ENCODE data around the gene HCFC1R1. TPM values are rescaled to one million over a fixed set of nuclear protein-coding genes. Genes with fewer than 3 reads are reported as not detected.

Gene HCFC1R1
- total RNA-seq, 2 donors from 2014 or later, result 40.9 to 47.3 TPM

DNA sequence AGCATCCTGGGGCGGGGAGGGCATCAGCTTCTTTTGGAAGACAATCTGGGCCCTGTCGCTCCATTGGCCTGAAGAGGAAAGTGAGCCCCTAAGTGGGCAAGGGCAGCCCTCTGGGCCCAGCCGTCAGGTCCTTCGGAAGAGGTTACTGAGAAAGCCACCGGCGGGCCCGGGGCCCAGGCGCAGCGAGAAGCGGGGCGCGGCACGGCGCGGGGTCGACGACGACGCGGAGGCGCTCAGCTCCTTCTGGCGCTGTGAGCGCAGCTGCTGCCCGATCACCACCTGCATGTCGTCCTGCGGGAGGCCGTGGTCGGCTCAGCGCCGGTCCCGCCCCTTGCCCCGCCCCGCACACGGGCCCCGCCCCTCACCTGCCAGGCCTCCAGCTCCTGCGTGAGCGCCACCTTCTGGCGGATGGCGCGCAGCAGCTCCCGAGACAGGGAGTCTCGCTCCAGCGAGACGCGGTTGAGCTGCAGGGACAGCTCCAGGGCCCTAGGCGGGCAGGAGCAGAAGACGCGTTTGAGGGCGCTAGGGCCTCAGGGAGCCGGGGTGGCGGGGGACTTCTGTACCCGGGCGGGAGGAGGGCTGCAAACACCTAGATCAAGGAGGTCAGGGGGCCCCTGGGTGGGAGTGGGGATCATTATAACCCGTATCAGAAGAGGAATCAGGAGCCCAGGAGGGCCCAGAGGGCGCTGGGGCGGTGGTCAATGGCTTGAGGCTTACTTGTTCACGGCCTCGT lies 4.4 kb upstream of the HCFC1R1 start:
- DNase-seq (ENCODE audit: low spot score in 2 of 2) (peak; percentile 83 to 96), ATAC-seq (peak; percentile 43 to 56)
- no peak overlapping the region for H3K27ac Mint-ChIP-seq

DNA sequence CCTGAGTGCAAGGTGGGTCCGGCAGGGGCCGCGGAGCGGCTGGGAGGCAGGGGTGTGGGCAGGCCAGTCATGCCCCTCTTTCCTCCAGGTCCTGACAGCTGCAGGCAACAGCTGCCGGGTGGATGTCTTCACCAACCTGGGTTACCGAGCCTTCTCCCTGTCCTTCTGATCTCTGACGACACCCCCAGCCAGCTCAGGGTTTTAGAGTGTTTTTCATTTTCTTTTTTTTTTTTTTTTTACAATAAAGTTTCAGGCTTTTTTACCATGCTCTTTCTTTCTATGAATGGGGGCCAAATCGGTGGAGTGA lies 3.7 kb upstream of the HCFC1R1 start:
- Mint-ChIP-seq H3K27ac (no peak overlapping the region), H3K36me3 (peaks cover 11 to 29% of the 10 kb centered on the region in 2 donors), H3K9me3 (no peaks in the 10 kb centered on the region)
- ATAC-seq (no peak), DNase-seq (ENCODE audit: low spot score in 2 of 2) (no peak)

More for the DNA sequence above, 4.4 kb upstream of the HCFC1R1 start:
- Mint-ChIP-seq H3K36me3 (peaks cover 5 to 29% of the 10 kb centered on the region in 2 donors), H3K9me3 (no peaks in the 10 kb centered on the region)

DNA sequence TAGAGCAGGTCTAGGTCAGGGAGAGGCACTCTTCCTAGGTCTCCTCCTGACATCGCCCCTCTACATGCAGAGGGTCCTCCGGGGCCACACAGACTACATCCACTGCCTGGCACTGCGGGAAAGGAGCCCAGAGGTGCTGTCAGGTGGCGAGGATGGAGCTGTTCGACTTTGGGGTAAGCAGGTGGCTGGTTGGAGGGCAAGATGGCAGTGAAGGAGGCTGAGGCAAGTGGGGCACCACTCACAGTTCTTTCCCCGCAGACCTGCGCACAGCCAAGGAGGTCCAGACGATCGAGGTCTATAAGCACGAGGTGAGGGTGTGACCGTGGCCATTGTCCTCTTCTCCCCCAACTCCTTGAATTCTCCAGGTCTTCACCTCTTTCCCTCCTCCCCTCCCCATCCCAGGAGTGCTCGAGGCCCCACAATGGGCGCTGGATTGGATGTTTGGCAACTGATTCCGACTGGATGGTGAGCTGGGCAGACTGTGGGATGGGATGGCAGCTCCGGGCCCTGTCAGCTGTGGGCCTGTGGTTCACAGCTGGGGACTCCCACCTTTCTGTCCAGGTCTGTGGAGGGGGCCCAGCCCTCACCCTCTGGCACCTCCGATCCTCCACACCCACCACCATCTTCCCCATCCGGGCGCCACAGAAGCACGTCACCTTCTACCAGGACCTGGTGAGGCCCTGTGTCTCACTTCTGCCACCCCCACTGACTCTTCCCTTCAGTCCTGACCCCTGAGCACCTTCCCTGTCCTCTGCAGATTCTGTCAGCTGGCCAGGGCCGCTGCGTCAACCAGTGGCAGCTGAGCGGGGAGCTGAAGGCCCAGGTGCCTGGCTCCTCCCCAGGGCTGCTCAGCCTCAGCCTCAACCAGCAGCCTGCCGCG lies 3.1 kb upstream of the HCFC1R1 start:
- Mint-ChIP-seq H3K36me3 (peaks cover 11 to 29% of the 10 kb centered on the region in 2 donors), H3K9me3 (no peaks in the 10 kb centered on the region), H3K27ac (no peak overlapping the region)
- ATAC-seq (no peak), DNase-seq (ENCODE audit: low spot score in 2 of 2) (no peak)

DNA sequence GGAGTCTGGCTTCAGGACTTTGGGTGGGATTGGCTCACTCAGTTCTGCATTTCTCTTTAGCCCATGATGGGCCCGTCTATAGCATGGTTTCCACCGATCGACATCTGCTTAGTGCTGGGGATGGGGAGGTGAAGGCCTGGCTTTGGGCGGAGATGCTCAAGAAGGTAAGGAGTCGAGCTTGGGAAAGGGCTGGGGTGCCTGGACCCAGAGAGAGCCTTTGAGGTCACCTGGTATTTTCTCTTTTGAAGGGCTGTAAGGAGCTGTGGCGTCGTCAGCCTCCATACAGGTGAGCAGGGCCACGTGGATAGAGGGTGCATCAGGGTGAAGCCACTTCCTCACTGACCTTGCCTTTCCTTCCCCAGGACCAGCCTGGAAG lies 2.2 kb upstream of the HCFC1R1 start:
- H3K27ac Mint-ChIP-seq, result no peak overlapping the region
- H3K9me3 Mint-ChIP-seq, result no peaks in the 10 kb centered on the region
- H3K36me3 Mint-ChIP-seq, result peaks cover 11 to 29% of the 10 kb centered on the region in 2 donors

DNA sequence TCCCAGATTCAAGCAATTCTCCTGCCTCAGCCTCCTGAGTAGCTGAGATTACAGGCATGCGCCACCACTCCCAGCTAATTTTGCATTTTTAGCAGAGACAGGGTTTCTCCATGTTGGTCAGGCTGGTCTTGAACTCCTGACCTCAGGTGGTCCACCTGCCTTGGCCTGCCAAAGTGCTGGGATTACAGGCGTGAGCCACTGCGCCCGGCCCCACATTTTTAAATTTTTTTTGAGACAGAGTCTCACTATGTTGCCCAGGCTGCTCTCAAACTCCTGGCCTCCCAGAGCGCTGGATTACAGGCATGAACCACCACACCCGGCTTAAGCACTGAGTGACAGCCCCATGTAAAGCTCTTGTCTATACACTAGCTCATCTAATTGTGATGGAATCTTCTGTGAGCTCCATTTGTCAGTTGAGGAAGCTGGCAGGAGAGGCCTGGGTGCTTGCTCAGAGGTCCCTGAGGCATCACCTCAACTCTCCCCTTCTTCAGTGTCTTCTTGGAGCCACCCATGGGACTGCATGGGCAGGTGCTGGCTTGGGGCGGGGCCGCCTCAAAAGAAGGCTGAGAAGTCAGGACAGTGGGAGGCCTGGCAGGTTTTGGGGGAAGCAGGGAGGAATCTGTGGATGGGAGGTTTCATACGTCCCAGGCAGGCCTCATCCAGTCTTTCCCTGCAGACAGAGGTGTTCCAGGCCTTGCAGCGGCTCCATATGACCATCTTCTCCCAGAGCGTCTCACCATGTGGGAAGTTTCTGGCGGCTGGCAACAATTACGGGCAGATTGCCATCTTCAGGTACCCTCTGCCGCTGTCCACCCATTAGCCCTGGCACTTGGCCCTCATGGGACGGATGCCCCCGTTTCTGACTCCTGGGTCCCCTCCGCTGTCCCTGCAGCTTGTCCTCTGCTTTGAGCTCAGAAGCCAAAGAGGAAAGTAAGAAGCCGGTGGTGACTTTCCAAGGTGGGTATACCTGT lies 1.6 kb upstream of the HCFC1R1 start:
- H3K27ac Mint-ChIP-seq, result peak overlapping the region in 1 of 2 donors; percentile 72
- peaks cover 11 to 29% of the 10 kb centered on the region in 2 donors for H3K36me3 Mint-ChIP-seq
- ATAC-seq, result no peak
- no peak for DNase-seq (ENCODE audit: low spot score in 2 of 2)
- H3K9me3 Mint-ChIP-seq, result no peaks in the 10 kb centered on the region

More for the DNA sequence above, 2.2 kb upstream of the HCFC1R1 start:
- DNase-seq (ENCODE audit: low spot score in 2 of 2), result no peak
- ATAC-seq, result no peak

DNA sequence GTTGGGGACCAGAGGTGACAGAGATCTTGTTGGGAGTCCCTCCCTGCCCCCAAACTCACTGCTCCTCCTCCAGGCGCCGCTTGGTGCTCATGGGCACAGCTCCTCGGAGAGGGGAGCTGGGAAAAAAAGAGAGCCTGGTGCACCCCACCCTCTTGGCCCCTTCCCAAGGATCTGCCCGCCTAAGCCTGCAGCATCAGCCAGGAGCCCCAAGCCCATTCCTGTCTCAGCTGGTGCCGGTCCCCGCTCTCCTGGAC lies 400 bp downstream of the HCFC1R1 start:
- peaks cover 11 to 16% of the 10 kb centered on the region in 2 donors for H3K36me3 Mint-ChIP-seq
- peak overlapping the region; percentile 65 to 85 for H3K27ac Mint-ChIP-seq
- ATAC-seq, result no peak
- no peak for DNase-seq (ENCODE audit: low spot score in 2 of 2)
- H3K9me3 Mint-ChIP-seq, result no peaks in the 10 kb centered on the region

DNA sequence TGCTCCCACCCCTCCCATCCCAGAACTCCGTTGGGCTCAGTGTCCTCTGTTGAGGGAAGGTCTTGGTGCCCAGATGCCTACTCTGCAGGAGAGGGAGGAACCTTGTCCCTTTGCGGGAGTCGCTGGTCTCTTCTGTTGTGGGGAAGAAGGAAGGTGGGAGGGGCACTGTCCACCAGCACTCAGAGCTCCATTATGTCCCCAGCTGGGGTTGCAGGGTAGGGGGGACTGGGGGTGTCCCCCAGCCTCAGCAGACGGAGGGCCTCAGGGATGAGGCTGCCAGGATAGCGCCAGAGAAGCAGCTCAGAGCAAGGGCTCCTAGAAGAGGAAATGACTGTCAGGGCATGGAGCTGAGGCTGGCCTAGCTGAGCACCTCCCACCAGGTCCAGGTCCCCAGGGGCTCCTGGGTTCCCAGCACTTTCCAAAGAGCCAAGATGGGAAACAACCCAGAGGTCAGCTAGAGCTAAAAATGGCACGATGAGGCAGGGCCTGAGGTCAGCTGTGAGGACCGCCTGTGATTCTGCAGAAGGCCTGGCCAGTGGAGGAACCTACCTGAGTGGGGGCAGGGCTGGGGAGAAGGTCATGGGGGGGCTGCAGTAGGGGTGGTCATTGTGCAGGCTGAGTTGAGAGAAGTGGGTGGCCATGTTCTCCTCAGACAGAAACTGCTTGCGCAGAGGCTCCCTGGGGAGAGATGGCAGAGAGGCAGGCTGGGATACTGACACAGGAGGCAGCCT lies 893 bp downstream of the HCFC1R1 start:
- Mint-ChIP-seq H3K9me3 (no peaks in the 10 kb centered on the region), H3K36me3 (peaks cover 11 to 16% of the 10 kb centered on the region in 2 donors), H3K27ac (peak overlapping the region; percentile 85 to 95)
- no peak for ATAC-seq
- DNase-seq (ENCODE audit: low spot score in 2 of 2), result no peak

DNA sequence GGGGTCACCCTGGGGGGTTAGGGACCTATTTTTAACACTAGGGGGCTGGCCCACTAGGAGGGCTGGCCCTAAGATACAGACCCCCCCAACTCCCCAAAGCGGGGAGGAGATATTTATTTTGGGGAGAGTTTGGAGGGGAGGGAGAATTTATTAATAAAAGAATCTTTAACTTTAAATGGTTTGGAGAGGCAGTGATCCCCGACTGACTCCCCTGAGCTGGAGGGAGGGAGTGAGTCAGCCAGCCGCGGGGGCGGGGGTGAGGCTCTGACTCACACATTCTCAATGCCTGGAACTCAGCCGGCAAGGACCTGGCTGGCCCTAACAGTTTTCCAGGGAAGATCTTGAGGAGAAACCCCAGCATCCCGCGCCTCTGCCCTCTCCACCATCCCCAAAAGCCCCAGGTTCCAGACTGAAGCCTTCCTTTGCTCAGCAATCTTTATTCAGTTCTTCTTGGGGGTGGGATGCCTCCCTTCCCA lies 1.5 kb downstream of the HCFC1R1 start:
- peaks cover 10 to 11% of the 10 kb centered on the region in 2 donors for H3K36me3 Mint-ChIP-seq
- H3K27ac Mint-ChIP-seq, result peak overlapping the region; percentile 85 to 95
- ATAC-seq (peak; percentile 50), DNase-seq (ENCODE audit: low spot score in 2 of 2) (peak; percentile 85 to 87)
- H3K9me3 Mint-ChIP-seq, result no peaks in the 10 kb centered on the region

DNA sequence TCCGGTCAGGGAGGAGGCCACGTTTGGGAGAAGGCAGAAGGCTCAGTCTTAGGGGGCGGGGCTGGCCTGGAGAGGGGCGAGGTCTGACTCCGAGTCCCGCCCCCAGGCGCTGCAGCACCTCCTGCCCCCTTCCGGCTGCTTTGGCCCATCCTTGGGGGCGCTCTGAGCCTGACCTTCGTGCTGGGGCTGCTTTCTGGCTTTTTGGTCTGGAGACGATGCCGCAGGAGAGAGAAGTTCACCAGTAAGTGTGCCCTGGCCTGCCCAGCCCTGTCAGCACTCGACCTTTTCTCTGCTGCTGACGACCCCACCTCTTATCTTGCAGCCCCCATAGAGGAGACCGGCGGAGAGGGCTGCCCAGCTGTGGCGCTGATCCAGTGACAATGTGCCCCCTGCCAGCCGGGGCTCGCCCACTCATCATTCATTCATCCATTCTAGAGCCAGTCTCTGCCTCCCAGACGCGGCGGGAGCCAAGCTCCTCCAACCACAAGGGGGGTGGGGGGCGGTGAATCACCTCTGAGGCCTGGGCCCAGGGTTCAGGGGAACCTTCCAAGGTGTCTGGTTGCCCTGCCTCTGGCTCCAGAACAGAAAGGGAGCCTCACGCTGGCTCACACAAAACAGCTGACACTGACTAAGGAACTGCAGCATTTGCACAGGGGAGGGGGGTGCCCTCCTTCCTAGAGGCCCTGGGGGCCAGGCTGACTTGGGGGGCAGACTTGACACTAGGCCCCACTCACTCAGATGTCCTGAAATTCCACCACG lies 2.1 kb downstream of the HCFC1R1 start:
- ATAC-seq (peak; percentile 50 to 55), DNase-seq (ENCODE audit: low spot score in 2 of 2) (peak; percentile 83 to 87)
- peak overlapping the region; percentile 85 to 95 for H3K27ac Mint-ChIP-seq
- peaks cover 5 to 11% of the 10 kb centered on the region in 2 donors for H3K36me3 Mint-ChIP-seq
- H3K9me3 Mint-ChIP-seq, result no peaks in the 10 kb centered on the region

DNA sequence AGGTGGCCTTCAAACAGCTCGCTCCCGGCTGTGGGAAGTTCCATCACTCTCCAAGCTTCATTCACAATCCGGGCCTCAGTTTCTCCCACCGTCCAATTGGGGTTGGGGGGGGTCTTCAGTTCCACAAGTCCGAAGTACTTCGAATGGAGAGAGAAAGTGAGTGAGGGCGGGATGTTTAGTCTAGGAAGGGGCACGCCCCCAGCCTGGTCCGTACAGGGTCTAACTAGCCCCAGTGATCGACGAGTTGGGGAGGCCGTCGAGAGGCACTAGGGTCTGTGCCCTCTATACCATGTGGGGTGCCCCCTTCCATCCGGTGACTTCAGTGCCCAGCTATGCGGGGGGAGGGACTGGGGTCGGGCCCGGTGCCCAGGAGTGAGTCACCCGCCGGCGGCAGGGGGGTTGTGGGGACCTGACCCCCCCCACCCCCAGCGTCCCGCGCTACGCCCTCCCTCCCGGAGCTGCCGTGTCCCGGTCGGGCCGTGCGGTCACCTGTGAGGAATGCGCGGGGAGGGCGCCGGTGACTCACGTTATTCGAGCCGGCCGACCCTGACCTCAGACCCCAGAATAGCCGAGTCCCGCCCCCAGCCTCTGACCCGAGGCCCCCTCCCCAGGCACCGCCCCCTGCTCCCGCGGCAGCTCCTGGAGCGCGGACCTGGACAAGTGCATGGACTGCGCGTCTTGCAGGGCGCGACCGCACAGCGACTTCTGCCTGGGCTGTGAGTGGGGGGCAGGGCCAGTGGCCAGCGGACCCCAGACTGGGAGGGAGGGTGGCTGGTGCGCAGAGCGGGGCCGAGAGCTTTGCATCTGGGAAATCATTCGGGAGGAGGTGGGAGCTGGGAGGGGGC lies 2.9 kb downstream of the HCFC1R1 start:
- ATAC-seq, result peak; percentile 17 to 39
- Mint-ChIP-seq H3K27ac (peak overlapping the region; percentile 85 to 95), H3K36me3 (peaks cover 5 to 11% of the 10 kb centered on the region in 2 donors)

DNA sequence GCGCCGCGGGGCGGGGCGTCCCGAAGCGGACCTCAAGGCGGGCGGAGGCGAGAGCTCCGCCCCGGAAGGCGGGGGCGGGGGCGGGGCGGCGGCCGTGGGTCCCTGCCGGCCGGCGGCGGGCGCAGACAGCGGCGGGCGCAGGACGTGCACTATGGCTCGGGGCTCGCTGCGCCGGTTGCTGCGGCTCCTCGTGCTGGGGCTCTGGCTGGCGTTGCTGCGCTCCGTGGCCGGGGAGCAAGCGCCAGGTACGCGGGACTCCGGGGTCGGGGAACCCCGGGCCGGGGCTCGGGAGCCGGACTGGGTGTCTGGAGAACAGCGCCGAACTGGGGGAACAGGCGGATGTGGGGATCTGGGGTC lies 3.5 kb downstream of the HCFC1R1 start, which contains the start of gene TNFRSF12A:
TNFRSF12A (plus strand) TSS at position 122 of the 357 bp plus-strand sequence; CDS start at position 152, 30 bp downstream.
- Mint-ChIP-seq H3K36me3 (peaks cover 5 to 11% of the 10 kb centered on the region in 2 donors), H3K27ac (peak within 1 kb of the TSS; percentile 85 to 95), H3K9me3 (no peaks in the 10 kb centered on the region)
- DNase-seq (ENCODE audit: low spot score in 2 of 2) (peak; percentile 74 to 80), ATAC-seq (peak; percentile 23 to 36)

More for the DNA sequence above, 2.9 kb downstream of the HCFC1R1 start:
- H3K9me3 Mint-ChIP-seq, result no peaks in the 10 kb centered on the region
- peak; percentile 51 to 83 for DNase-seq (ENCODE audit: low spot score in 2 of 2)

DNA sequence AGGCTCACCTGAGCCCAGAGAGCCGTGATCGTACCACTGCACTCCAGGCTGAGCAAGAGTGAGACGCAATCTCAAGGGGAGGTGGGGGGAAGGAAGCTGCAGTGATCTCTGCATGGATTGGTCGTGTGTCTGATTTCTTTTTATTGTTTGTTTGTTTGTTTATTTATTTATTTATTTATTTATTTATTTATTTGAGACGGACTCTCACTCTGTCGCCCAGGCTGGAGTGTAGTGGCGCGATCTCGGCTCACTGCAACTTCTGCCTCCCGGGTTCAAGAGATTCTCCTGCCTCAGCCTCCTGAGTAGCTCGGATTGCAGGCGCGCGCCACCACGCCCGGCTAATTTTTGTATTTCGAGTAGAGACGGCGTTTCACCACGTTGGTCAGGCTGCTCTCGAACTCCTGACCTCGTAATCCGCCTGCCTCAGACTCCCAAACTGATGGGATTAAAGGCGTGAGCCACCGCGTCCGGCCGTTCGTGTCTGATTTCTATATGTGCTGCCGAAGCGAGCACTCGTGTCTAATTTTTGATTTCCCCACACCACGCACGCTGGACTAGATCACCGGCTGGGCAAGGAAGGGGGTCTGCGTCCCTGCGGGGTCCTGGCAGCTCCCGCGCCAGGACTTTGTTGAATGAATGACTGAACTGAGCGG lies 4.0 kb downstream of the HCFC1R1 start:
- DNase-seq (ENCODE audit: low spot score in 2 of 2), result no peak
- no peak for ATAC-seq
- no peaks in the 10 kb centered on the region for H3K9me3 Mint-ChIP-seq
- peaks cover 5 to 11% of the 10 kb centered on the region in 2 donors for H3K36me3 Mint-ChIP-seq
- H3K27ac Mint-ChIP-seq, result peak overlapping the region in 1 of 2 donors; percentile 85

DNA sequence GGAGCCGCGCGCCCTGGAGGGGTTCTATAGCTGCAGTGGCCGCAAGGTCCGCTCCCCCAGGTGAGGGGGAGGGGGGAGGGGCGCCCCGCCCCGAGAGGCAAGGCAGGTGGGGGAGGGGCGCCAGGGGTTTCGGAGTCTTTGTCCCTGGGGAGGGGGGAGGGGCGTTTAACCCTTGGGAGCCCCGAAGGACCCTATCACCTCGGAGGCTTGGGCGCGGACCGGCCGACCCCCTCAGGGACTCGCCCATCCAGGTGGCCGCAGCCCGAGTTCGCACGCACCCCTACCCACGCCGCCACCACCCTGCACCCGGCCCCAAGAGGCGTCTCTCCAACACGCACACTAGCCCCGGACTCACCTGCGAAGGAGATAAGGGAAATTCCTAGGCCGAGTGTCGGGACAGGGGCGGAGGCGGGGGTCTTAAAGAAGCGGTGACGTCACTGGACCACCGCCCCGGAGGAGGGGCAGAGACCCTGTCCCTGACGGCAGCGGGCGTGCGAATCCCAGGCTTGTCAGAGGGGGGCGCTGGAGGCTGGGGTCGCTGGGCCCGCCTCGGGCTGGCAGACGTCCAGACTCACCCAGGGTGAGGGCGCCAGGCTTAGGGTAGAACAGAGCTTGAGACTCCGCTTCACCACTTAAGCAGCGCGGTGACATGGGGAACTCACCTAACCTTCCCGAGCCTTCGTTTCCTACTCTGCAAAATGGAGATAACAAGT lies 5.8 kb downstream of the HCFC1R1 start, which contains the start of gene CLDN6:
CLDN6 (minus strand) TSS at position 390 of the 713 bp plus-strand sequence. CDS start 2,162 bp downstream, outside the sequence.
- Mint-ChIP-seq H3K27ac (no peak within 1 kb of the TSS), H3K9me3 (no peaks in the 10 kb centered on the region), H3K36me3 (peaks cover 0 to 4% of the 10 kb centered on the region in 2 donors)
- no peak for ATAC-seq
- DNase-seq (ENCODE audit: low spot score in 2 of 2), result peak in 1 of 2 donors; percentile 71

All from activated naive CD4-positive, alpha-beta T cell treated with anti-CD3 and anti-CD28 coated beads, Interleukin-2, amount 50 U/mL, for 72 hours (primary cell).